Kidney (tissue), 14 donors: ENCODE results near the gene KRTAP4-6. TPM values are rescaled to one million over a fixed set of nuclear protein-coding genes. Genes with fewer than 3 reads are reported as not detected.
"Not testable (repeated sequence)": the region's sequence is repeated elsewhere in the genome, so short reads cannot be mapped to it uniquely, and the experiment has no call there.

Experiments
- DNase-seq, 5 donors: peaks; one replicate each; pipeline ENCODE4 v3.0.0-alpha.2; 2013 to 2020
- FAIRE-seq: peaks from 2 replicates; lab custom pipeline; 2012; peaks lifted over from hg19 to GRCh38; lab: Jason Lieb, UNC
- H3K27ac ChIP-seq, 2 donors: one replicate each; pipeline ENCODE4 v1.7.0; 2013; ENCODE audit warnings: low read depth in 2 of 2, low read length in 2 of 2, inconsistent platforms in 1 of 2
- H3K27me3 ChIP-seq: one replicate; pipeline ENCODE4 v1.7.1; 2013; ENCODE audit warnings: low read length, inconsistent platforms; ENCODE audit not compliant: control insufficient read depth, insufficient read depth
- H3K36me3 ChIP-seq, 3 donors: one replicate each; pipeline versions ENCODE4 v1.7.0 to v1.7.1; 2013; ENCODE audit warnings: low read length in 3 of 3, control low read depth in 1 of 3, inconsistent platforms in 1 of 3; ENCODE audit not compliant: insufficient read depth in 3 of 3, control insufficient read depth in 2 of 3
- H3K4me1 ChIP-seq, 3 donors: one replicate each; pipeline versions ENCODE4 v1.7.0 to v1.7.1; 2013; ENCODE audit warnings: low read length in 3 of 3, inconsistent platforms in 1 of 3, low read depth in 1 of 3; ENCODE audit not compliant: control insufficient read depth in 2 of 3, insufficient read depth in 2 of 3
- H3K4me3 ChIP-seq, 3 donors: one replicate each; pipeline versions ENCODE4 v1.7.0 to v1.8.1; 2013; ENCODE audit warnings: low read length in 3 of 3, control low read depth in 1 of 3, inconsistent platforms in 1 of 3
- H3K9ac ChIP-seq, 3 donors: one replicate each; pipeline versions ENCODE4 v1.7.0 to v1.7.1; 2013; ENCODE audit warnings: low read length in 3 of 3, control low read depth in 1 of 3, inconsistent platforms in 1 of 3
- H3K9me3 ChIP-seq, 3 donors: one replicate each; pipeline versions ENCODE4 v1.7.0 to v1.7.1; 2013; ENCODE audit warnings: low read length in 3 of 3, control low read depth in 1 of 3, inconsistent platforms in 1 of 3; ENCODE audit not compliant: control insufficient read depth in 2 of 3, insufficient read depth in 1 of 3
- intact Hi-C: fragments of 100-400 bp; cut with DNase I; formaldehyde crosslinking; loops from one replicate; pipeline ENCODE4 v1.11.1; 2022
- polyA plus RNA-seq: library from polyadenylated mRNA; stranded (reverse); fragments of 350-450 nt; fragmentation: Illumina TruSeq; extraction: RNeasy Lipid Tissue Mini Kit (QIAGEN cat#74804); gene quantifications from one replicate; pipeline ENCODE4 v1.2.3, GENCODE V29; 2014; ENCODE audit warnings: low read depth, low replicate concordance; ENCODE audit not compliant: insufficient read depth
- total RNA-seq: library from RNA; stranded (reverse); fragmentation: NEBNext Ultra II Directional; extraction: Animal tissue kit (Norgen Biotek cat#: 25700); gene quantifications from one replicate; pipeline ENCODE4 v1.2.1, GENCODE V29; 2021
- TF ChIP-seq, protein P1 (sequence below): IDR thresholded peaks from 3 replicates; pipeline ENCODE4 v1.5.1; 2012; ENCODE audit warnings: mild to moderate bottlenecking, moderate library complexity, borderline replicate concordance; ENCODE audit not compliant: insufficient read depth; ENCODE audit errors: extremely low read depth
- donor health status: control.
- donor health status: control.
- donor health status: control.
- donor health status: control.
- donor health status: control.
- donor health status: DM: yes; HTN: yes; CAD: no.
- donor health status: Normal renal cell carcinoma (clear cell type).

KRTAP4-6 gene
- total and polyA plus RNA-seq, 2 donors from 2014 or later, result not detected

DNA sequence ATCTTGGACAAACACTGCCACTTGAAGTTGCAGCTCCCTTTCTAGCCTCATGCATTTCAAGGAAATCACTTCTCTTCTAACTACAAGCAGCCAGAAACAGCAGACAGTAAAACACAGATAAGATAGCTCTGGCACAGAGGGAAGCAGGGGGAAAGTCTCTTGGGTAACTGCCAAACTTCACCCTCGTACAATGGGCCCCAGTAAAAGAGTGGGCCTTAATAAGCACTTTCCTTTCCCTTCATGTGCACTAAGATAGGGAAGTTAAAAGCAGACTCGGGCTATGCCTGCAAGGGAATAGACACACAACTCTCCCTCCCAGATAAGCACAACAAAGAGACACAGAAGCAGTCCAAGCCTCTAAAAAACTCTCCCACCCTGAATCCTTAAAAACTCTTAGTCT, 13.5 kb upstream of the KRTAP4-6 start:
- no peak overlapping the region for H3K9ac ChIP-seq
- DNase-seq (no peak), FAIRE-seq (no peak)
- H3K27ac ChIP-seq, result no peak overlapping the region
- intact Hi-C loops, result no loop called here
- no peaks in the 10 kb centered on the region for H3K4me1 ChIP-seq
- H3K36me3 ChIP-seq, result no peaks in the 10 kb centered on the region
- H3K9me3 ChIP-seq, result no peaks in the 10 kb centered on the region
- H3K27me3 ChIP-seq, result no peaks in the 10 kb centered on the region
- no peak overlapping the region for H3K4me3 ChIP-seq
- TF ChIP-seq, protein P1, sequence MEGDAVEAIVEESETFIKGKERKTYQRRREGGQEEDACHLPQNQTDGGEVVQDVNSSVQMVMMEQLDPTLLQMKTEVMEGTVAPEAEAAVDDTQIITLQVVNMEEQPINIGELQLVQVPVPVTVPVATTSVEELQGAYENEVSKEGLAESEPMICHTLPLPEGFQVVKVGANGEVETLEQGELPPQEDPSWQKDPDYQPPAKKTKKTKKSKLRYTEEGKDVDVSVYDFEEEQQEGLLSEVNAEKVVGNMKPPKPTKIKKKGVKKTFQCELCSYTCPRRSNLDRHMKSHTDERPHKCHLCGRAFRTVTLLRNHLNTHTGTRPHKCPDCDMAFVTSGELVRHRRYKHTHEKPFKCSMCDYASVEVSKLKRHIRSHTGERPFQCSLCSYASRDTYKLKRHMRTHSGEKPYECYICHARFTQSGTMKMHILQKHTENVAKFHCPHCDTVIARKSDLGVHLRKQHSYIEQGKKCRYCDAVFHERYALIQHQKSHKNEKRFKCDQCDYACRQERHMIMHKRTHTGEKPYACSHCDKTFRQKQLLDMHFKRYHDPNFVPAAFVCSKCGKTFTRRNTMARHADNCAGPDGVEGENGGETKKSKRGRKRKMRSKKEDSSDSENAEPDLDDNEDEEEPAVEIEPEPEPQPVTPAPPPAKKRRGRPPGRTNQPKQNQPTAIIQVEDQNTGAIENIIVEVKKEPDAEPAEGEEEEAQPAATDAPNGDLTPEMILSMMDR, result no peak

DNA sequence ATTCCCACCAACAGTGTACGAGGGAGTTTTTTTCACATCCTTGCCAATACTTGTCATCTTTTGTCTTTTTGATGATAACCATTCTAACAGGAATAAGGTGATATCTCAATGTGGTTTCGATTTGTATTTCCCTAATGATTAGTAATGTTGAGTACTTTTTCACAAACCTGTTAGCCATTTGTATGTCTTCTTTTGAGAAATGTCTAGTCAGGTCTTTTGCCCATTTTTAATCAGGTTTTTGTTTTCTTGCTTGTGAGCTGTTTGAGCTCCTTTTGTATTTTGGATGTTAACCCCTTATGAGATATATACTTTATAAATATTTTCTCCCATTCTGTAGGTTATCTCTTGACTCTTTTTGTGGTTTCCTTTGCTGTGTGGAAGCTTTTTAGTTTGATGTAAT, 11.2 kb upstream of the KRTAP4-6 start:
- H3K4me3 ChIP-seq, result no peak overlapping the region
- H3K27me3 ChIP-seq, result no peaks in the 10 kb centered on the region
- no peak overlapping the region for H3K9ac ChIP-seq
- H3K27ac ChIP-seq, result no peak overlapping the region
- H3K9me3 ChIP-seq, result no peaks in the 10 kb centered on the region
- DNase-seq (no peak), FAIRE-seq (no peak)
- H3K4me1 ChIP-seq, result no peaks in the 10 kb centered on the region
- TF ChIP-seq, protein P1, result no peak
- intact Hi-C loops, result no loop called here
- H3K36me3 ChIP-seq, result no peaks in the 10 kb centered on the region

DNA sequence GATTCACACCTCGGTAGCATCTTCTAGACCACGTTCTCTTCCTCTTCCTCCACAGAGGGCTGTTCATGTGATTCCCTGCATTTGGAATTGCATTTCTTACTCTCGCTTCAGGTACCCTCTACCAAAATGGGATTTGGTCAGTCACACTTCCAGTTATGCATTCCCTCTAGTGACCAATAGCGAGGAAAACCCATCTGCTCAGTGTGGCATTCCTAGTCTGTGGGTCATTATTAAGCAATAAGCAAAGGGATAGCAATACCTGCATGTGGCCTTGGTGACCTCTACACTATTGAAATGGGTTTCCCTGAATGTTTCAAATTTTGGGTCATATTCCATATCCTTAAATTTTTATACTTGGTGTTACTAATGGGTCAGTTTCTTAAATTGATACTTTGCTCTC, 9.7 kb upstream of the KRTAP4-6 start:
- Histone ChIP-seq H3K9ac (no peak overlapping the region), H3K27me3 (no peaks in the 10 kb centered on the region), H3K27ac (no peak overlapping the region), H3K36me3 (no peaks in the 10 kb centered on the region), H3K4me1 (no peaks in the 10 kb centered on the region), H3K9me3 (no peaks in the 10 kb centered on the region), H3K4me3 (no peak overlapping the region)
- TF ChIP-seq, protein P1, result no peak
- intact Hi-C loops, result no loop called here
- DNase-seq, result no peak
- FAIRE-seq, result no peak

DNA sequence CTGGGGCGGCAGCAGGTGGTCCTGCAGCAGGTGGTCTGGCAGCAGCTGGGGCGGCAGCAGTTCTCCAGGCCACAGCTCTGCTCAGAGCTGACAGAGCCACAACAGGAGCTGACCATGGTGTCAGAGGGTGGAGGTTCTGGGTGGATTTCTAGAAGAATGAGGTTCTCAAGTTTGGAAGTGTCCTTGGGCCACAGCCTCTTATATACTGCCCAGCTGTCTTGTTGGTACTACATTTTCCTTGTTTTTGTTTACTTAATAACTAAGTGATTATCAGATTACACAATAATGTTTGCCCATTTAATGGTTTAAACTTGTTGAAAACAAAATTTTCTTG, 9.3 kb upstream of the KRTAP4-6 start, which contains the start of gene KRTAP4-5:
Gene KRTAP4-5, minus strand, starts transcription at position 174 of the 334 bp plus-strand sequence. Its CDS starts 58 bp downstream, at position 116.
- Histone ChIP-seq H3K27me3 (no peaks in the 10 kb centered on the region), H3K4me1 (no peaks in the 10 kb centered on the region), H3K27ac (no peak within 1 kb of the TSS), H3K36me3 (no peaks in the 10 kb centered on the region), H3K9me3 (no peaks in the 10 kb centered on the region), H3K4me3 (no peak within 1 kb of the TSS), H3K9ac (no peak within 1 kb of the TSS)
- FAIRE-seq, result no peak
- TF ChIP-seq, protein P1, result no peak
- intact Hi-C loops, result no loop called here
- DNase-seq, result no peak

DNA sequence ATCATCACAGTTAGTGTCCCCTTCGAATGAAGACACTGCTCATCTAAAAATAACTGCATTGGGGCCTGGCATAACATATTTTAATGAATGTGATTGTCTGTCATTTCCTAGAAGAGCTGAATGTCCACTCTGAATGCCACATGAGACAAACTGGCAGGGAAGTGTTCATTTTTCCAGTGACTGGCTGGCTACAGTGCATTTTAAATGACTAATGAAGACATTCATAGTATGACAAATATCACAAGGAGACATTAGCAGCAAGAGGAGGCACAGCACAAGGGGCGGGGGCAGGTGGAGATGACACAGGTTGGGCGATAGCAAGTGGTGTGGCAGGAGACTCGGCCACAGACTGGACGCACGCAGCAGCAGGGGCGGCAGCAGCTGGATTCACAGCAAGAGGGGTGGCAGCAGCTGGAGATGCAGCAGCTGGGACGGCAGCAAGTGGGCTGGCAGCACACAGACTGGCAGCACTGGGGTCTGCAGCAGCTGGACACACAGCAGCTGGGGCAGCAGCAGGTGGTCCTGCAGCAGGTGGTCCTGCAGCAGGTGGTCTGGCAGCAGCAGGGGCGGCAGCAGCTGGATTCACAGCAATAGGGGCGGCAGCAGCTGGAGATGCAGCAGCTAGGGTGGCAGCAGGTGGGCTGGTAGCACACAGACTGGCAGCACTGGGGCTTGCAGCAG, 8.8 kb upstream of the KRTAP4-6 start:
- H3K27me3 ChIP-seq, H3K4me1 ChIP-seq, intact Hi-C loops, DNase-seq, H3K27ac ChIP-seq, H3K9me3 ChIP-seq, H3K36me3 ChIP-seq, H3K9ac ChIP-seq, H3K4me3 ChIP-seq, FAIRE-seq: not testable (repeated sequence)
